Urinary bladder (tissue), 4 donors: ENCODE data around the gene SMAD2. TPM values are rescaled to one million over a fixed set of nuclear protein-coding genes. Genes with fewer than 3 reads are reported as not detected.

Experiments
- DNase-seq: peaks from one replicate; pipeline ENCODE4 v3.0.0-alpha.2; 2015; ENCODE audit errors: extremely low spot score
- H3K27ac ChIP-seq: one replicate; pipeline ENCODE4 v1.5.1; 2013; ENCODE audit warnings: low read depth, mild to moderate bottlenecking, moderate library complexity
- H3K36me3 ChIP-seq: one replicate; pipeline ENCODE4 v1.6.1; 2013; ENCODE audit warnings: mild to moderate bottlenecking, moderate library complexity; ENCODE audit not compliant: insufficient read depth
- H3K4me1 ChIP-seq: one replicate; pipeline ENCODE4 v1.6.1; 2013; ENCODE audit warnings: mild to moderate bottlenecking, moderate library complexity; ENCODE audit not compliant: insufficient read depth
- H3K4me3 ChIP-seq: one replicate; pipeline ENCODE4 v1.5.1; 2013; ENCODE audit warnings: low read depth, low read length
- WGBS: extraction: QIAGEN DNeasy Blood & Tissue Kit; methylation state at CpG from one replicate; pipeline ENCODE4 v1.1.7; 2013; 5-methylcytosine and 5-hydroxymethylcytosine counted together
- polyA plus RNA-seq: library from polyadenylated mRNA; stranded (reverse); fragments of 200-250 nt; gene quantifications from one replicate; pipeline ENCODE4 v1.2.3, GENCODE V29; 2013
- total RNA-seq: library from RNA; depleted of rRNA; stranded (reverse); fragments of >200 nt; gene quantifications from one replicate; pipeline ENCODE4 v1.2.3, GENCODE V29; 2014
- donor health status: healthy with polysubstance abuse.
- donor health status: healthy.

Gene SMAD2
- total and polyA plus RNA-seq, 2 donors: 60.1 to 96.9 TPM

DNA sequence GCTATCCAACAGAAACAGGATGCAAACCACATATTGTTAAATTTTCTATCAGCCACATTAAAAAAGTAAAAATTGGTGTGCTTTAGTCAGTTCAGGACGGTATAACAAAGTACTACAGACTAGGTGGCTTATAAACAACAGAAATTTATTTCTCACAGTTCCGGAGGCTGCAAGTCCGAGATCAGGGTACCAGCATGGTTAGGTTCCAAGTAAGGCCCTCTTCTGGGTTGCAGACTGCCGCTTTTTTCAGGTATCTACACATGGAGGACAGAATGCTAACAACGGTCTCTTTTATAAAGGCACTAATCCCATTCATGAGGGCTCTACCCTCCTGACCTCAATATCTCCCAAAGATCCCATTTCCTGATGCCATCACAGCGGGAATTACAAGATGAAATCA is 10.5 kb downstream of the SMAD2 start:
- H3K4me1 ChIP-seq: peaks cover 1% of the 10 kb centered on the region
- H3K4me3 ChIP-seq: no peak overlapping the region
- no peak for DNase-seq
- no peak overlapping the region for H3K27ac ChIP-seq
- 88% methylated on average over 6 of the region's 6 CpGs for WGBS
- no peaks in the 10 kb centered on the region for H3K36me3 ChIP-seq

DNA sequence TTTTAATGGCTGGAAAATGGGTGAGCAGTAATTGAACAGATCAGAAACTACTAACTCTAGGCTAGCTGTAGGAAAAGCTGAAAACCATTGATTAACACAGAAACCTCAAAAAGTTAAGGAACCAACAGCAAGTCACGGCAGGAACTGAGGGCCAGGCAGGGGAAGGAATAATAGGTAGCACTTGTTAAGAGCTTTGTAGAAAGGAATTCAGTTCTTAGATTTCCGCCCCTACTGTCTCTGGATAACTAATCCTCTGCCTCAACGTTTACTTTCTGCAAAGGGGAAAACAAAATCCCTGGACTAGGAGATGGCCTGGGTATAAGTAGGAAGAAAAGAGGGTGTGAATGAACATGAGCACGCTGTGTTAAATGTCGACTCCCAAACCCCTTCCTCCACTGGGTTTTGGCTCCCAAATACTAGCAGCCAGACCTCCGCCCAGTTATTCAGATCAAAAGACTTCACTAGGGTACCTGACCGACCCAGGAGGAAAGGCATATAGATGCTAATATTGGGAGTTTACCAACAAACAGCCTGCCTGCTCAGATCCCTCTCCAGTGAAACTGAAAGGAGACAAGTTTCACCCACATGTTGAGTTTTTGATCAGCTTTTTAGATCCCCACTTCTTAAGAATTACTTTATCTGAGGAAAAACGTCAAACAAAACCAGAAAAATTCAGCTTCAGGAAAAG is 12.4 kb downstream of the SMAD2 start:
- WGBS: 68% methylated on average over 8 of the region's 8 CpGs
- no peak overlapping the region for H3K4me3 ChIP-seq
- H3K4me1 ChIP-seq: peaks cover 1% of the 10 kb centered on the region
- no peak for DNase-seq
- no peak overlapping the region for H3K27ac ChIP-seq
- no peaks in the 10 kb centered on the region for H3K36me3 ChIP-seq

DNA sequence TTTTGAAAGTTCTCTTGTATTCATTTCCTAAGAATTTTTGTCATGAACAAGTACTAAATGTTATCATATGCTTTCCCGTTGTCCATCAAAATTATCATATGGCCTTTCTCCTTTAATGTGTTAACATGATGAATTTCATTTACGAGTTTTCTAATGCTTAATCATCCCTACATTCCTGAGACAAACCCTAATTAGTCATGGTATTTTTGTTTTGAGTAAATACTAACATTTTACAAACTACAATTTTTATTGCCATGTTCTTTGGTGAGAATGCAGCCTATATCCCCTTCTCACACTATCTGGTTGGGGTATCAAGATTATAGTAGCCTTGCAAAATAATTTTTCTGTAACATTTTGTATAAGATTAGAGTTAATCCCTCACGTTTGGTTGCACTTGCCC is 14.5 kb downstream of the SMAD2 start:
- Histone ChIP-seq H3K36me3 (no peaks in the 10 kb centered on the region), H3K4me1 (peaks cover 1% of the 10 kb centered on the region), H3K27ac (no peak overlapping the region), H3K4me3 (no peak overlapping the region)
- no peak for DNase-seq
- WGBS: 80% methylated on average over 3 of the region's 3 CpGs

DNA sequence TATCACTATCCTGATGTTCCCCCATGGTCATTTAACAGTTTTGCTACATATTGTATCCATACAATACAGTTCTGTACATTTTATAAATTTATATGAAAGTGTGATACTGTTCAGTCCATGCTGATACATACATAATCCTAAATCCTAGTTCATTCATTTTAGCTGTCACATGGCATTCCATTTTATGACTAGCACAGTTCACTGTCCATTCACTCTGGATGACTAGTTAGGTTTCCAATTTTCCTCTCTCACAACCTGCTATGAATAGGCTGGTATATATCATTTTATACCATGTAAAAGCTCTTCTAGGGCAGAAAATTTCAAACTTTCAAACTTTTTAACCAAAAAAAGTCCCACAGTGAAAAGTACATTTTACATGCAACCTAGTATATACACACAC is 15.2 kb downstream of the SMAD2 start:
- H3K4me1 ChIP-seq: no peaks in the 10 kb centered on the region
- no peak for DNase-seq
- H3K27ac ChIP-seq: no peak overlapping the region

DNA sequence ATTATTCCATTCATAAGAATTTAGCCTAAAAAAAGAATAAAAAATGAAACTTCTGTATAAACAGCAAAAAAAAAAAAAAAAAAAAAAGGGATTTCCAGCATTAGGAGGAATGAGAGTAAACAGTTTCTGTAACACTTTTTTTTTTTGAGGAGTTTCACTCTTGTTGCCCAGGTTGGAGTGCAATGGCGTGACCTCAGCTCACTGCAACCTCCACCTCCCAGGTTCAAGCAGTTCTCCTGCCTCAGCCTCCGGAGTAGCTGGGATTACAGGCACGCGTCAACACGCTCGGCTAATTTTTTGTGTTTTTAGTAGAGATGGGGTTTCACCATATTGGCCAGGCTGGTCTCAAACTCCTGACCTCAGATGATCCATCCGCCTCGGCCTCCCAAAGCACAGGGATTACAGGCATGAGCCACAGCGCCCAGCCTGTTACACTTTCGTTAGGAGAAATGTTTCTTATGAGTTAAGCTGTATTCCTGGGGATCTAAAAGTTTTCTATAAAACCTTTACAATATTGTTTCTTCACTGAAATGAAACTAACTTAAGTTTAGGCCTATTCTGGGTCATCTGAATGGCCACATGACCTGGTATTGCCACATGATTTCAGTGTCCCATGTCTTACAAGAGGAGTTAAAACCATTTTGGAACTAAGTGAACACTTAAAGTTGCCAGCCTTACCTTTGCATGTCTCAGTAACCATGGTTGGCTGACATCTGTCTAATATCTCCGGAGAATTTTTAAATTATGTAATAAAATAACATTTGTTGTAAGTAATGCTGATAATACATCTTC is 17.5 kb downstream of the SMAD2 start:
- 86% methylated on average over 11 of the region's 11 CpGs for WGBS
- Histone ChIP-seq H3K4me1 (no peaks in the 10 kb centered on the region), H3K36me3 (no peaks in the 10 kb centered on the region), H3K4me3 (no peak overlapping the region), H3K27ac (no peak overlapping the region)
- DNase-seq: no peak

More for the DNA sequence above, 15.2 kb downstream of the SMAD2 start:
- Histone ChIP-seq H3K4me3 (no peak overlapping the region), H3K36me3 (no peaks in the 10 kb centered on the region)

DNA sequence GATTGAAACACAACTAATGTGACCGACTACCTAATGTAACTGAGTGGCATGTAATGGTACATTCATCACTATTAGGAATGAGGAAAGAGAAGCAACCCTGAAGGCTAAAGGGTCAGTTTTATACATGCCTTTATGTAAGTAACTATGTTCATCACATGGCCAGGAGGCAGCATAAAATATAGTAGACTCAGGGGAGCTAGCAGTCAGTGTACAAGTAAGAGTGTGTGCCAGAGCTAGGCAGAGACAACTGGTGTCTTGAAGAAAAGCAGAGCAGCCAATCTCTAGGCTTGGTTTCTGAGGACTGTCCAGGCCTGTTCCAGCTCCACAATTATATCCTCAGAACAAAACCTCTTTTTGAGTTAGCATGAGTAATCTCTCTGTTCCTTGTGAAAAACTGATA is 18.1 kb downstream of the SMAD2 start:
- Histone ChIP-seq H3K4me3 (no peak overlapping the region), H3K36me3 (no peaks in the 10 kb centered on the region), H3K27ac (no peak overlapping the region), H3K4me1 (no peaks in the 10 kb centered on the region)
- WGBS: 74% methylated on average over 1 of the region's 1 CpG
- DNase-seq: no peak

DNA sequence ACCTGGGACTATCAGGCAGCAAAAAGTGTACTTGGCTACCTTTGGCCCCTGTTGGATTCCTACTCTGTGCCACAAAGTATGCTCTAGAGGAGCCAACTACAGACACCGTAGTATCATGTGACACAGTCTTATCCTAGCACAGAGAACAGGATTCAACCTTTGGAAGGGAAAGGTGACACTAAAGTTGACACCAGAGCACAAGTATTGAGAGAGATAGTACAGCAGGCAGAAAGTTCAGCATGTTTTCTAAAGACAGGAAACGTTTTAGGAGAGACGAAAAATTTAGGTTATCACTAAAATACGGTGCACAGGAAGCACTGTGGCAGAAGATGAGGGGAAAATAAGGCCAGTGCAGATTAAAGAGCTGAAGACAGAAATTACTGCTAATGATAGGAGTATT is 18.6 kb downstream of the SMAD2 start:
- 42% methylated on average over 4 of the region's 4 CpGs for WGBS
- no peaks in the 10 kb centered on the region for H3K4me1 ChIP-seq
- H3K27ac ChIP-seq: no peak overlapping the region
- H3K4me3 ChIP-seq: no peak overlapping the region
- no peak for DNase-seq
- no peaks in the 10 kb centered on the region for H3K36me3 ChIP-seq

DNA sequence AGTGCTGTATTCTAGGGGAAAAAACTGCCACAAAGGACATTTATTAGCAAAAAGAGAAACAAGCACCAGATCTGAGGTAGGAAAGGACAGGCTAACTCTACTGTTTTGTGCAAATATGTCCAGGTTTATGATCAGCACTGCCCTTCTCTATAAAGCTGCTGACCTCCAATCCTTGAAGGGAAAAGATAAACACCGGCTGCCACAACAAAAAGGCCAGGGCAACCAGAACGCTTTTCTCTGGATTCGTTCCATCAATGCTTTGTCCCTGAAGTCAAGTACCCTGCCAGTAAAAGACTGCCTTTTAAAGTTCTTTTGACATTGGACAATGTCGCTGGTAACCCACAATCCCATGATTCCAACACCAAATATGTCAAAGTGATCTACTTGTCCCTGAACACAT is 21.0 kb downstream of the SMAD2 start:
- Histone ChIP-seq H3K36me3 (peaks cover 2% of the 10 kb centered on the region), H3K4me3 (no peak overlapping the region), H3K27ac (no peak overlapping the region), H3K4me1 (no peaks in the 10 kb centered on the region)
- DNase-seq: no peak
- WGBS: 66% methylated on average over 4 of the region's 4 CpGs

DNA sequence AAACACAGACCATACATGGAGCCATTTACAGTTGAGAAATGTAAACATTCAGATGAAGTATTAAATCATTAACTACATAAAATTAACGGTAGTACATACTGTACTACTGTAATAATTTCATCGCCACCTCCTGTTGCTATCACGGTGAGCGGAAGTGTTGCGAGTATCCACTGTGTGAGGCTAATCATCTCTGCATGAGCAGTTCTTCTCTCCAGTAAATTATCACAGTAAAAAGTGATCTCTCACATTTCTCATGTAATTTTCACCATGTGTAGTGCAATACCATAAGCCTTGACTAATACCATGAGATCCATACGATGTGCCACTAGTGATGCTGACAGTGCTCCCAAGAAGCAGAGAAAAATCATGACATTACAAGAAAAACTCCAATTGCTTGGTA is 21.9 kb downstream of the SMAD2 start:
- Histone ChIP-seq H3K4me1 (no peaks in the 10 kb centered on the region), H3K4me3 (no peak overlapping the region), H3K27ac (no peak overlapping the region), H3K36me3 (peaks cover 2% of the 10 kb centered on the region)
- DNase-seq: no peak
- WGBS: 87% methylated on average over 6 of the region's 6 CpGs

DNA sequence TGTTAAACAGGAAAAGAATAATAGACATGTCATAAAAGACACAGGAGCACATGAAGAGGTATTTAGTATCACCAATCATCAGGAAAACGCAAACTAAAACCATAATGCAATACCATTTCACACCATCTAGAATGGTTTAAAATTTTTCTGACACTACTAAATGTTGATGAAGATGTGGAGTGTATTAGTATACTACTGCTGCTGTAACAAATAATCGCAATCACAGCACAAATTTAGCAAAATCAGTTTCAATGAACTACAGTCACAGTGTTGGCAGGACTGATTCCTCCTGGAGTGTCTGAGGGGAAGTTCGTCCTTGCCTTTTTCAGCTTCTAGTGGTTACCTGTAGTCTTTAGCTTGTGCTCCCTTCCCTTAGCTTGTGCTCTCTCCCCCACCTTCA is 24.1 kb downstream of the SMAD2 start:
- DNase-seq: no peak
- Histone ChIP-seq H3K4me1 (no peaks in the 10 kb centered on the region), H3K36me3 (peaks cover 2% of the 10 kb centered on the region), H3K4me3 (no peak overlapping the region), H3K27ac (no peak overlapping the region)
- 98% methylated on average over 3 of the region's 3 CpGs for WGBS

DNA sequence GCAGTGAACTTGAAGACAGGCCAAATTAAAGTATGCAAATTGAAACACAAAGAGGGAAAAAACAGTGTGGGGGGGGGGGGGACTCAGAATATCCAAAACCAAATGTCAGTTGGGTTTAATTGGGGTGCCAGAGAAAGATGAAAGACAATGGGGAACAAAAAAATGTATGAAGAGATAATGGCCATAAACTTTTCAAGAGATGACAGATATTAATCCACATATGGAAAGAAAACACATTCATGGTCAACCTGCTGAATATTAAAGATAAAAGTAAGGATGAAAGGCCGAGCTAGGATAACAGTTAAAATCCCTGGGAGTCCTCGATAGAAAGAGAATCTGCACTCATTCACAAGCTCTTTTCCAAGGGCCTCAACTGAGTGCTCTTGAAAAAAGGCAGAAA is 26.6 kb downstream of the SMAD2 start:
- DNase-seq: no peak
- 74% methylated on average over 2 of the region's 2 CpGs for WGBS
- Histone ChIP-seq H3K4me1 (no peaks in the 10 kb centered on the region), H3K27ac (no peak overlapping the region), H3K4me3 (no peak overlapping the region), H3K36me3 (peaks cover 2% of the 10 kb centered on the region)

DNA sequence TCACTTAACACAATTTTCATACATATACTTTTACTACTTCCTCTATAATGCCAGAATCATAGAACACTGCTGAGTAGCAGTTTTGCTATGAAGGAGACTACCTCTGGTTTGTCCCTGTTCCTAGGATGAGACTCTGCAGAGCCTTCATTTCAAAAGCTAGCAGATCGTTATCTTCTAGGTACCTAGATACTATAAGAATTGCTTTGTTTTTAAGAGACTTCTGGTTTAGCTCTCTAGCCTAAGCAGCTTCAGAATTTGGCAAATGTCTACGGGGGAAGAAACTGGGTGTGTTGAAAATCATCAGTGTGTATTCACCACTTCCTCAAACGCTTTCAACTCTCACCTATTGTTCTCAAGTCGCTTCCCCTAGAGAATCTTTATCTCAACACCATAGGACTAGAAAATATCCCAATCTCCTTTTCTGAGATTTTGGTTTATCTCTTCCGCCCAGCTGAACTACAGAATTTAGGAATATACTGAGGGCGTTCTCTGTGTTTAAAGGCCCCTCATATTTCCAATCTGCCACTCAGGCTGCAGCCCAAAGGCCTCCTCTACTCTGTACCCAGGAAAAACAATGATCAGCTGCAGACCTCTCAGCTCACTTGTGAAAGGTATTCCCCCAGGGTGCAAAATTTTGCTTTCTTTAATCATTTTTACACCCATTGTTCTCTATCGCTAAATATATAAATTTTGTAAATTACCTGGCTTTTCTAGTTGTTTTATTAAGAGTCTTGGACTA is 28.7 kb downstream of the SMAD2 start:
- Histone ChIP-seq H3K4me3 (no peak overlapping the region), H3K27ac (no peak overlapping the region), H3K36me3 (peaks cover 2% of the 10 kb centered on the region), H3K4me1 (no peaks in the 10 kb centered on the region)
- WGBS: 85% methylated on average over 7 of the region's 7 CpGs
- no peak for DNase-seq

DNA sequence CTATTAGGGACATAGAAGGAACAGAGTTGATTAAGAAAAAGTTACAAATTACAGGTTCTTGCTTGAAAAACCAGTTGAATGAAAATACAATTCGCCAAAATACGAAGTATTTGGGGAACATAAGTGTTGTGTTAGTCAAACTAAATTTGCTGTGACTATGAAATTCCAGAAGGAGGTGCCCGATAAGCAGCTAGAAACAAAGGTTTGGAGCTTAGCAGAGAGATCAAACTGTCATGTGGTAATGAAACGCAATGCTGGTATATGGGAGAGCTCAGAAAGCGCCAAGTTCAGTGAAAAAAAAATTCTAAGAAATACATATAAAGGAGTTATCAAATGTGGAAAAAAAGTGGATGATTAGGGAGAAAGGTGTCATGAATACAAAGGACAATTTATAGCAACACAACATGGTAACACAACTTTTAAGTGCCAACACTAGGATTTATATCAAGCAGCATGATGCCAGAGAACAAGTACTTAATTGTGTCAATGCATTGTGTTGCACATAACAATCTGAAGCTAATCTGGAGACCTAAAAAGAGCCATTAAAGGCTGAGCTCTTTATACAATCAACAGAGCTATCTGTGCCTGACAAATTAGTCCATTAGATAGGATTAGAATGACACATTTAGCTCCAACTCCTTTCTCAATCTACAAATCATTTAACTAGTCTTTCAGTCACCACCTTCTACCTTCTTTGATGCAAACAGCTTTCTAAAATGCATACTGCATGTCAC is 31.2 kb downstream of the SMAD2 start:
- H3K4me1 ChIP-seq: no peaks in the 10 kb centered on the region
- 86% methylated on average over 5 of the region's 5 CpGs for WGBS
- no peak overlapping the region for H3K4me3 ChIP-seq
- no peak for DNase-seq
- H3K36me3 ChIP-seq: peaks cover 1% of the 10 kb centered on the region
- H3K27ac ChIP-seq: no peak overlapping the region
